ENCODE measurements around the gene MFAP3.

Gene MFAP3

GRCh38 chr5:154086641-154087040 lies 47.9 kb downstream of the MFAP3 start:
- no peak for DNase-seq (ENCODE audit: low spot score)
- H3K4me3 ChIP-seq (ENCODE audit: severe bottlenecking) = no peak overlapping the region
- TF ChIP-seq CTCF (IDR thresholded peaks at IDR 0.05; ENCODE audit: poor library complexity, severe bottlenecking) = no peak
- no peaks in the 10 kb centered on the region for H3K36me3 ChIP-seq (ENCODE audit: low read depth)
- ATAC-seq (ENCODE audit: low read depth) = no peak
- peaks cover 16% of the 10 kb centered on the region for H3K27me3 ChIP-seq (ENCODE audit: insufficient read depth, poor library complexity, severe bottlenecking)
- no peaks in the 10 kb centered on the region for H3K4me1 ChIP-seq (ENCODE audit: insufficient read depth, poor library complexity, severe bottlenecking)
- H3K27ac ChIP-seq (ENCODE audit: poor library complexity, severe bottlenecking) = no peak overlapping the region
- no peaks in the 10 kb centered on the region for H3K9me3 ChIP-seq (ENCODE audit: severe bottlenecking)

- DNase-seq (ENCODE audit: low spot score) = no peak
- no peak for TF ChIP-seq CTCF (IDR thresholded peaks at IDR 0.05; ENCODE audit: poor library complexity, severe bottlenecking)
- ATAC-seq (ENCODE audit: low read depth) = no peak
- Histone ChIP-seq H3K27ac (ENCODE audit: poor library complexity, severe bottlenecking) (no peak overlapping the region), H3K4me3 (ENCODE audit: severe bottlenecking) (no peak overlapping the region), H3K27me3 (ENCODE audit: insufficient read depth, poor library complexity, severe bottlenecking) (peaks cover 19% of the 10 kb centered on the region), H3K4me1 (ENCODE audit: insufficient read depth, poor library complexity, severe bottlenecking) (no peaks in the 10 kb centered on the region), H3K36me3 (ENCODE audit: low read depth) (no peaks in the 10 kb centered on the region), H3K9me3 (ENCODE audit: severe bottlenecking) (no peaks in the 10 kb centered on the region)
These were observed 48.5 kb downstream of the MFAP3 start for GRCh38 chr5:154087260-154087659.

GRCh38 chr5:154088801-154089200 lies 50.0 kb downstream of the MFAP3 start:
- no peak for ATAC-seq (ENCODE audit: low read depth)
- peaks cover 26% of the 10 kb centered on the region for H3K27me3 ChIP-seq (ENCODE audit: insufficient read depth, poor library complexity, severe bottlenecking)
- H3K4me3 ChIP-seq (ENCODE audit: severe bottlenecking) = no peak overlapping the region
- DNase-seq (ENCODE audit: low spot score) = no peak
- no peak overlapping the region for H3K27ac ChIP-seq (ENCODE audit: poor library complexity, severe bottlenecking)
- no peak for TF ChIP-seq CTCF (IDR thresholded peaks at IDR 0.05; ENCODE audit: poor library complexity, severe bottlenecking)
- H3K36me3 ChIP-seq (ENCODE audit: low read depth) = no peaks in the 10 kb centered on the region
- no peaks in the 10 kb centered on the region for H3K4me1 ChIP-seq (ENCODE audit: insufficient read depth, poor library complexity, severe bottlenecking)
- no peaks in the 10 kb centered on the region for H3K9me3 ChIP-seq (ENCODE audit: severe bottlenecking)

GRCh38 chr5:154090656-154091055 lies 51.9 kb downstream of the MFAP3 start:
- Histone ChIP-seq H3K4me3 (ENCODE audit: severe bottlenecking) (no peak overlapping the region), H3K9me3 (ENCODE audit: severe bottlenecking) (no peaks in the 10 kb centered on the region), H3K27ac (ENCODE audit: poor library complexity, severe bottlenecking) (no peak overlapping the region), H3K36me3 (ENCODE audit: low read depth) (no peaks in the 10 kb centered on the region), H3K27me3 (ENCODE audit: insufficient read depth, poor library complexity, severe bottlenecking) (peaks cover 36% of the 10 kb centered on the region), H3K4me1 (ENCODE audit: insufficient read depth, poor library complexity, severe bottlenecking) (no peaks in the 10 kb centered on the region)
- ATAC-seq (ENCODE audit: low read depth) (no peak), DNase-seq (ENCODE audit: low spot score) (no peak)
- no peak for TF ChIP-seq CTCF (IDR thresholded peaks at IDR 0.05; ENCODE audit: poor library complexity, severe bottlenecking)

- H3K4me3 ChIP-seq (ENCODE audit: severe bottlenecking) = no peak overlapping the region
- H3K36me3 ChIP-seq (ENCODE audit: low read depth) = no peaks in the 10 kb centered on the region
- peaks cover 22% of the 10 kb centered on the region for H3K27me3 ChIP-seq (ENCODE audit: insufficient read depth, poor library complexity, severe bottlenecking)
- no peak overlapping the region for H3K27ac ChIP-seq (ENCODE audit: poor library complexity, severe bottlenecking)
- no peaks in the 10 kb centered on the region for H3K4me1 ChIP-seq (ENCODE audit: insufficient read depth, poor library complexity, severe bottlenecking)
- ATAC-seq (ENCODE audit: low read depth) = no peak
- no peak for TF ChIP-seq CTCF (IDR thresholded peaks at IDR 0.05; ENCODE audit: poor library complexity, severe bottlenecking)
- H3K9me3 ChIP-seq (ENCODE audit: severe bottlenecking) = no peaks in the 10 kb centered on the region
- DNase-seq (ENCODE audit: low spot score) = no peak
These were observed 53.8 kb downstream of the MFAP3 start for GRCh38 chr5:154092356-154093141.

Data from RWPE2 (cell line).